Measurements from ENCODE around the gene CLK4.

The CLK4 gene

GRCh38 chr5:178586396-178586795, 40.5 kb downstream of the CLK4 start:
- DNase-seq = no peak

GRCh38 chr5:178585421-178585820, 41.4 kb downstream of the CLK4 start:
- peak; percentile 63 for DNase-seq

GRCh38 chr5:178583279-178583678, 43.6 kb downstream of the CLK4 start:
- DNase-seq = no peak

GRCh38 chr5:178582291-178582690, 44.6 kb downstream of the CLK4 start:
- DNase-seq = no peak

- DNase-seq = no peak
These were observed 45.2 kb downstream of the CLK4 start for GRCh38 chr5:178581621-178582020.

- no peak for DNase-seq
These were observed 46.4 kb downstream of the CLK4 start for GRCh38 chr5:178580271-178580955.

GRCh38 chr5:178577944-178578343, 48.9 kb downstream of the CLK4 start:
- no peak for DNase-seq

- DNase-seq = no peak
These were observed 49.4 kb downstream of the CLK4 start for GRCh38 chr5:178577376-178577839.

GRCh38 chr5:178576591-178577351, 50.1 kb downstream of the CLK4 start:
- no peak for DNase-seq

GRCh38 chr5:178573216-178573615, 53.6 kb downstream of the CLK4 start:
- no peak for DNase-seq

GRCh38 chr5:178572617-178573016, 54.2 kb downstream of the CLK4 start:
- no peak for DNase-seq

GRCh38 chr5:178569485-178569884, 57.4 kb downstream of the CLK4 start:
- no peak for DNase-seq

GRCh38 chr5:178564811-178565550, 61.9 kb downstream of the CLK4 start:
- DNase-seq = no peak

GRCh38 chr5:178564397-178564796, 62.5 kb downstream of the CLK4 start:
- DNase-seq = no peak

- DNase-seq = no peak
These were observed 63.2 kb downstream of the CLK4 start for GRCh38 chr5:178563621-178564020.

GRCh38 chr5:178561746-178562264, 65.0 kb downstream of the CLK4 start:
- no peak for DNase-seq

- DNase-seq = no peak
These were observed 65.9 kb downstream of the CLK4 start for GRCh38 chr5:178560911-178561310.

GRCh38 chr5:178557416-178557815, 69.4 kb downstream of the CLK4 start:
- DNase-seq = no peak

- no peak for DNase-seq
These were observed 71.1 kb downstream of the CLK4 start for GRCh38 chr5:178555771-178556211.

- no peak for DNase-seq
These were observed 71.8 kb downstream of the CLK4 start for GRCh38 chr5:178555005-178555404.

GRCh38 chr5:178554311-178554710, 72.5 kb downstream of the CLK4 start:
- DNase-seq = no peak

- no peak for DNase-seq
These were observed 73.3 kb downstream of the CLK4 start for GRCh38 chr5:178553517-178553916.
